Colonic mucosa (tissue), 4 donors: ENCODE results near the gene ZNF268. TPM values are rescaled to one million over a fixed set of nuclear protein-coding genes. Genes with fewer than 3 reads are reported as not detected.

ENCODE experiments used
- DNase-seq: peaks from one replicate; pipeline ENCODE4 v3.0.0-alpha.2; 2020
- H3K27ac ChIP-seq: fragments of 200-600 bp; one replicate; pipeline ENCODE4 v1.8.0; 2021
- H3K27me3 ChIP-seq: fragments of 200-600 bp; one replicate; pipeline ENCODE4 v1.8.0; 2021
- H3K36me3 ChIP-seq: fragments of 200-600 bp; one replicate; pipeline ENCODE4 v1.8.0; 2021
- H3K4me1 ChIP-seq: fragments of 200-600 bp; one replicate; pipeline ENCODE4 v1.8.0; 2021; ENCODE audit warnings: mild to moderate bottlenecking
- H3K4me3 ChIP-seq: fragments of 200-600 bp; one replicate; pipeline ENCODE4 v1.8.0; 2021
- H3K9ac ChIP-seq, 2 donors: one replicate each; pipeline ENCODE4 v1.7.0; 2013; ENCODE audit warnings: control low read depth in 2 of 2, low read depth in 2 of 2, low read length in 2 of 2
- H3K9me3 ChIP-seq: fragments of 200-600 bp; one replicate; pipeline ENCODE4 v1.8.0; 2021
- CTCF ChIP-seq: fragments of 200-600 bp; IDR thresholded peaks from one replicate; pipeline ENCODE4 v1.8.0; 2022; ENCODE audit warnings: antibody characterized with exemption, mild to moderate bottlenecking
- intact Hi-C: fragments of 100-400 bp; cut with DNase I; formaldehyde crosslinking; loops from one replicate; pipeline ENCODE4 v1.14.1; 2022
- total RNA-seq, 2 donors: library from RNA; stranded (reverse); fragmentation: NEBNext Ultra II Directional in 1 of 2; extraction: Animal tissue kit (Norgen Biotek cat#: 25700) in 1 of 2; gene quantifications; one replicate each; pipeline ENCODE4 v1.2.1, GENCODE V29; 2021
- donor health status: healthy.
- donor health status: DM: no; HTN: no; CAD: no.
- donor health status: DM: no; HTN: no; CAD: no.

Gene ZNF268
- total RNA-seq, 2 donors from 2014 or later = 13.3 to 15.5 TPM

- Histone ChIP-seq H3K4me3 (no peak overlapping the region), H3K4me1 (no peaks in the 10 kb centered on the region), H3K9ac (no peak overlapping the region), H3K27me3 (no peaks in the 10 kb centered on the region), H3K27ac (no peak overlapping the region), H3K36me3 (peaks cover 16% of the 10 kb centered on the region), H3K9me3 (peaks cover 30% of the 10 kb centered on the region)
- no peak for TF ChIP-seq CTCF
- intact Hi-C loops = no loop called here
- no peak for DNase-seq
Measured at GRCh38 chr12:133202493-133203343, 21.4 kb downstream of the ZNF268 start.

GRCh38 chr12:133203344-133204263, 22.3 kb downstream of the ZNF268 start:
- no peak for TF ChIP-seq CTCF
- Histone ChIP-seq H3K27ac (no peak overlapping the region), H3K36me3 (peaks cover 16% of the 10 kb centered on the region), H3K27me3 (no peaks in the 10 kb centered on the region), H3K9ac (no peak overlapping the region), H3K4me3 (no peak overlapping the region), H3K4me1 (no peaks in the 10 kb centered on the region), H3K9me3 (peaks cover 30% of the 10 kb centered on the region)
- intact Hi-C loops = no loop called here
- DNase-seq = no peak

GRCh38 chr12:133204264-133204603, 22.9 kb downstream of the ZNF268 start:
- Histone ChIP-seq H3K9me3 (peaks cover 30% of the 10 kb centered on the region), H3K27ac (no peak overlapping the region), H3K36me3 (peaks cover 16% of the 10 kb centered on the region), H3K27me3 (no peaks in the 10 kb centered on the region), H3K9ac (no peak overlapping the region), H3K4me1 (no peaks in the 10 kb centered on the region), H3K4me3 (no peak overlapping the region)
- DNase-seq = no peak
- intact Hi-C loops = no loop called here
- TF ChIP-seq CTCF = no peak

DNA sequence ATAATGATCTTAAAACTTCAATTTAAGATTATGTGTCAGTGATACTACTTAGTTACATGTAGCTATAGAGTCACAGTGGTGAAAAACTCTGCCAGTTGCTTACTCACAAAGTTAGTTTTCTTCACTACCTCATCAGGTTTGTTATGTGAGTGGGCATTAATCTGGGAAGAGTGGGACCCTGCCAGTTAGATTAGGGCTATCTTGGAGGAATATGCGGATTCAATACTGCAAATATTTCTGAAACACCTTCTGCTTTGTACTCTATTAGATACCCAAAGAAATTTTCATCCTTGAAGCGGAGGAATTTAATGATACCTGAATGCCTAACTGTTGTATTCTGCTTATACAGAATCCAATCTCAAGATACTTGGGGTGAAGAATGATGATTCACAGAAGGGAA, 25.1 kb downstream of the ZNF268 start:
- H3K27ac ChIP-seq = no peak overlapping the region
- no peak overlapping the region for H3K4me3 ChIP-seq
- H3K36me3 ChIP-seq = peaks cover 16% of the 10 kb centered on the region
- H3K9ac ChIP-seq = no peak overlapping the region
- H3K27me3 ChIP-seq = no peaks in the 10 kb centered on the region
- peaks cover 33% of the 10 kb centered on the region for H3K9me3 ChIP-seq
- DNase-seq = no peak
- H3K4me1 ChIP-seq = no peaks in the 10 kb centered on the region
- intact Hi-C loops = no loop called here
- no peak for TF ChIP-seq CTCF

GRCh38 chr12:133215724-133216123, 34.4 kb downstream of the ZNF268 start:
- Histone ChIP-seq H3K36me3 (no peaks in the 10 kb centered on the region), H3K4me1 (no peaks in the 10 kb centered on the region), H3K27ac (no peak overlapping the region), H3K9me3 (no peaks in the 10 kb centered on the region), H3K9ac (no peak overlapping the region), H3K4me3 (no peak overlapping the region), H3K27me3 (no peaks in the 10 kb centered on the region)
- intact Hi-C loops = no loop called here
- TF ChIP-seq CTCF = no peak
- DNase-seq = no peak
